NCI-H2196 treated with DMSO at 0.1 percent for 48 hours (cell line): Measurements from ENCODE around the gene GGN.
"Not testable (repeated sequence)": the region's sequence is repeated elsewhere in the genome, so short reads cannot be mapped to it uniquely, and the experiment has no call there.

ENCODE experiments used
- DNase-seq: peaks from one replicate; lab custom pipeline; 2025; ENCODE audit not compliant: unreplicated experiment; lab: John Stamatoyannopoulos, UW

The GGN gene

GRCh38 chr19:38387550-38388348 lies at the start of gene GGN:
GGN (minus strand) TSS chr19:38388034; CDS start chr19:38387261, 773 bp downstream.
- DNase-seq: peak; percentile 85

- DNase-seq: no peak
Observed at GRCh38 chr19:38437295-38437694, 49.5 kb upstream of the GGN start.

GRCh38 chr19:38434549-38435051 lies 46.8 kb upstream of the GGN start:
- no peak for DNase-seq

GRCh38 chr19:38433268-38433733 lies 45.5 kb upstream of the GGN start, which contains the start of gene RYR1:
RYR1 (plus strand) TSS chr19:38433691; CDS start chr19:38433830, 139 bp downstream.
- no peak for DNase-seq

GRCh38 chr19:38430931-38431330 lies 43.1 kb upstream of the GGN start:
- no peak for DNase-seq

- DNase-seq: no peak
Observed at GRCh38 chr19:38429811-38430156, 42.0 kb upstream of the GGN start.

GRCh38 chr19:38429055-38429810 lies 41.4 kb upstream of the GGN start:
- no peak for DNase-seq

GRCh38 chr19:38427035-38427677 lies 39.3 kb upstream of the GGN start:
- not testable (repeated sequence) for DNase-seq

- no peak for DNase-seq
Observed at GRCh38 chr19:38425810-38426466, 38.1 kb upstream of the GGN start, which contains the start of gene RASGRP4. RASGRP4 (minus strand) TSS chr19:38426219; CDS start chr19:38426091, 128 bp downstream.

- DNase-seq: no peak
Observed at GRCh38 chr19:38425222-38425809, 37.5 kb upstream of the GGN start.

- no peak for DNase-seq
Observed at GRCh38 chr19:38424272-38424671, 36.4 kb upstream of the GGN start.

- DNase-seq: no peak
Observed at GRCh38 chr19:38422438-38422837, 34.6 kb upstream of the GGN start.

- no peak for DNase-seq
Observed at GRCh38 chr19:38421856-38422255, 34.0 kb upstream of the GGN start.

GRCh38 chr19:38420935-38421334 lies 33.1 kb upstream of the GGN start:
- DNase-seq: no peak

GRCh38 chr19:38417544-38418506 lies 30.0 kb upstream of the GGN start:
- no peak for DNase-seq

- DNase-seq: no peak
Observed at GRCh38 chr19:38417146-38417543, 29.3 kb upstream of the GGN start.

GRCh38 chr19:38413416-38413815 lies 25.6 kb upstream of the GGN start:
- DNase-seq: no peak

GRCh38 chr19:38412961-38413360 lies 25.1 kb upstream of the GGN start:
- no peak for DNase-seq

GRCh38 chr19:38412491-38412890 lies 24.7 kb upstream of the GGN start:
- no peak for DNase-seq
